Activated CD4-positive, alpha-beta T cell treated with anti-CD3 and anti-CD28 coated beads, Interleukin-2, amount 50 U/mL, for 48 hours (primary cell): ENCODE measurements around the gene GLE1.
"Not testable (repeated sequence)": the region's sequence is repeated elsewhere in the genome, so short reads cannot be mapped to it uniquely, and the experiment has no call there.

ENCODE experiments used
- DNase-seq, 2 experiments: peaks; one replicate each; pipeline ENCODE4 v3.0.0-alpha.2; 2020

The GLE1 gene

GRCh38 chr9:128552744-128553440 is 48.4 kb downstream of the GLE1 start:
- DNase-seq: peak; percentile 56 to 64

- no peak for DNase-seq
Measured at GRCh38 chr9:128553728-128554127, 49.2 kb downstream of the GLE1 start.

DNA sequence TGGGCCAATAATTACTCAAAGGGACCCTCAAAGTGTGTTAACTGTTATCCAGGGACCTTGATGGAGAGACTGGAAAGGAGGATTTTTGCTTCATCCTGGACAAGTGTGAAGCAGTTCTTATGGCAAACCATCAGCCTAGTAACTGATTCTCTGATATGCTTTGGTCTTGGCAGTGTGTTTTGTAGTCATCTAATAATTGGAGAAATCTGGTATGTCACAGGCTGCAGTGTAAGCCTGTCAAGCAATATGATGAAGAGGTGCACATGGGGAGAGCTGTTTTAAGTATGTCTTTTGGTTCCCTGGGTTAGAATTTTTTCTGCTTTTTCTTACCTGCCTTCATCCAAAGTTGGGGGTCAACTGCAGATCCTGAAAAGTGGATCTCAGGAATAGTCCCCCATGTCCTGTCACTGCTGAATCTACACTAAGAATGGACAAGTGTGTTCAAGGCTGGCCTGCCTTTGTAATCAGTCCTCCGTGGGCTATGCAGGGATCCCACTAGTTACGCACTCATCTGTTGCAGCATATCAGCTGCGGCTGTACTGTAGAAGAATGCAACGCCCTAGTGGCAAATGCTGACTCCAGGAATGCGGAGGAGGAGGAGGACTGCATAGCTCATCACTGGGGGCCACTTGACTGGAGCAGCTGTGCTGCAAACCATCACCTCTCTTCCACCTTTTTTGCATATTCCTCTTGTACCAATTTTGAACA is 49.8 kb downstream of the GLE1 start:
- peak; percentile 41 to 60 for DNase-seq

DNA sequence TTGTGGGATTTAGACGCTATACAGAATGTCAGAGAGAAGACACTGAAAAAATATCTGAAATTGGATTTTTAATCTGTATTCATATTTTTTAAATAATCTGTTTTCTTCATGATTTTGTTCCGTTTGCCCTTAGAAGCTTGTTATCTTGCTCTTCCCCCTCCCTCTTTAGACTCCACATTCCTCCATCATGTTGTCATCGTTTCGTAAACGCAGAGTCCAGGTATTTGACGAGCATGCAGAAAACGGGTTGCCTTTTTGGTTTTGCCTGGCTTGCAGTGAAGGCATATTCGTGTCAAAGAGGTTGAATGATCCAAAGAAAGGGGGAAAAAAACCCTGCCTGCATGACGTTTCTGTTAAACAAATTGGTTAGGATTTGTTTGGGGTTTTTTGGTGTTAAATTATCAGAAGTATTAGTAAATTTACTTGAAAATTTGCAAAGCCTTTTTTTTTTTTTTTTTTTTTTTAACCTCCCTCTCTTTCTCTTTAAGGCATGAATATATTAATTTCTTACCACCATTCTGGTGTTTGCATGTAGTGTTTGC is 50.7 kb downstream of the GLE1 start:
- DNase-seq: no peak

- DNase-seq: no peak
Measured at GRCh38 chr9:128556276-128556675, 51.8 kb downstream of the GLE1 start.

DNA sequence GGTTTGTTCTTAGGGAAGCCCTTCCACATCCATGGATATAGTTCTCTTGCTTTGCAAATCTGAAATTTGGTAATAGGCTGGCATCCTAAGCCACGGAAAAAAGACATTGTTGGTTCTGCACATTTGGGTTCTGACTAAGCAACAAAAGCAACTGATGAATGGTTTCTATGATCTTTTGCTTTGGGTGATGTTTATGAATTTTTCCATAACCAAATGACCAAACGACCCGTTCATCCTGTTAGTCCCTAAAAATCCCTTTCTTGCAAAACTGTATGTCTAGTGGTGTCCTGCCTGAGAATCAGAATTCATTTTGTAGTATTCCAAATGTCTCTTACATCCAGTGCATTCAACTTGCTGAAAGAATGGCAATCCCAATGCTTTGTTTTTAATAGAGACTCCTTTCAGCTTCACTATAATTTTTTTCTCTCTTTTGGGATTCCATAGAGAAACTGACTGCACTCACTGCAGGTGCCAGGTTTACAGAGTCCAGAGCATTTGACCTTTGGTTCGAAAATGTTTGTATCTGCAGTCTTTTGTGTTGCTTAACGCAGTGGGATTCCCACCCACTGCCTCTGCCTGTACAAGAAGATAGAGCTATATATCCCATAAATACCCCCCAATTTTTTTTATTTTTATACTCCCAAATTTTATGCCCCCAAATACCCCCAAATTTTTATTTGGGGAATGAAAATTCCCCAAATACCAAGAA is 52.6 kb downstream of the GLE1 start:
- DNase-seq: no peak

GRCh38 chr9:128558431-128559310 is 54.2 kb downstream of the GLE1 start:
- DNase-seq: peak; percentile 73 to 80

GRCh38 chr9:128565578-128565977 is 61.1 kb downstream of the GLE1 start:
- no peak for DNase-seq

GRCh38 chr9:128568470-128569078 is 64.1 kb downstream of the GLE1 start:
- DNase-seq: no peak

DNA sequence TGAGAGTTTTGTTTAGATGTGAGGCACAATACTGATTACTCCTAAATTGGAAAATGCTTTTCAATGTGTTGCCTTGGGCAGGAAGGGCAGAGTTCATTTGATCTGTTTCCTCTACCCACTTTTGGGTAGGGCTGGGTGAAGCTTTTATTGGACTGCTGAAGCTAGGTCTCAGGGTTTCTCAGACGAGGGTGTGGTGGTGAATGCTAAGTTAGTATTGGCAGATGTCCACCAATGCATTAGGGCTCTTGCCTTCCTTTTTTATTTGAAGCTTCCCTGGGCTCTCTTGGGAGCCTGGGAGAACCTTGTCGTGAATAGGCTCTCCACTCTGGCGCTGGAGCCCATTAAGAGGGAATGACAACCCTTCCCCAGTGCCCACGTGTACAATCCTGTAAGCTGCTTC is 71.0 kb downstream of the GLE1 start:
- no peak for DNase-seq

DNA sequence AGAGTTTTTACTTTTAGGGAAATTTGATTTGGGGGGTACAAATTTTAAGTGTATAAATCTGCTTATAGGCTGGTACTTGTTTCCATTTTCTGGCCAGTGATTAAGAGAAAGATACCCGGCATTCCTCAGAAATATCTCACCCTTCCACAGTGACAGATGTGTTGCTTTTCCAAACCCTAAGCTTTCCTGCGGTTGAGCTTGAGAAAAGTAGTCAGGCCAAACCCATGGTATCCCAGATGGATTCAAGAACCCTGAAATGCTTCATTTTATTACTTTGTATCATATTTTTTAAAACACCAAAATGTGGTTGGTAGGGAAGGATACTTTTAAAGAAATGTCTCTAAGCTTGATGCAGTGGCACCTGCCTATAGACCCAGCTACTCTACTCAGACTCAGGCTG is 71.4 kb downstream of the GLE1 start:
- DNase-seq: no peak

- no peak for DNase-seq
Measured at GRCh38 chr9:128577206-128577605, 72.7 kb downstream of the GLE1 start.

GRCh38 chr9:128579194-128579593 is 74.7 kb downstream of the GLE1 start:
- no peak for DNase-seq

DNA sequence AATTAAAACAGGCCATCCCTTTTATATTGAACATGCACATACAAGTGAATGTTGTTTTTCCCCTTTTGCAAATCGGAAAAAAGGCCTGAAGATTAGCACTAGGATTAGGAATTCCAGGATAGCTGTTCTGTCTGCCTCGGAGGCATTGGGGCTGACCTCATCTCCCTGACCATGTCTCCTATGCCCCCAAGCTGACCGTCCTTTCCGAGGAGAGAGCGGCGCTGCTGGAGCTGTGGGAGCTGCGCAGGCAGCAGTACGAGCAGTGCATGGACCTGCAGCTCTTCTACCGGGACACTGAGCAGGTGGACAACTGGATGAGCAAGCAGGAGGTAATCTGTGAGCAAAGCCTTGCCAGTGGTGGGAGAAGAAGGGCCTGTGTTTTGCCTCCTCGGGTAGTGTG is 76.2 kb downstream of the GLE1 start:
- DNase-seq: no peak

GRCh38 chr9:128585155-128585554 is 80.6 kb downstream of the GLE1 start:
- DNase-seq: not testable (repeated sequence)

GRCh38 chr9:128586934-128587333 is 82.4 kb downstream of the GLE1 start:
- not testable (repeated sequence) for DNase-seq

DNA sequence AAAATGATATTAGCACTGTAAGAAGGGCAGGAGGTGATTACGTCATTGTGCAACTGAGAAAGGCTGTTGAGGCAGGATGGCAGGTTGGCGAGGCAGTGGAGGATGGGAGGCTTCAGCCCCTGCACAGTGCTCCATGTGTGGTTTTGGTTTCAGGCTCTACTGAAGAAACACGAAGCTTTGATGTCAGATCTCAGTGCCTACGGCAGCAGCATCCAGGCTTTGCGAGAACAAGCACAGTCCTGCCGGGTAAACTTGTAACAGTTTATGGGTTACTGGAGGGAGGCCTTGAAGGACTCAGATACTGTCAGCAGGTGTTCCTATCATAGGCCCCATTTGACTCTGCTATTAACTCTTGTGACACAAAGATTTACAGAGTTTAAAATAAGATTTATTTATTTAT is 82.9 kb downstream of the GLE1 start:
- DNase-seq: peak; percentile 51 to 63

DNA sequence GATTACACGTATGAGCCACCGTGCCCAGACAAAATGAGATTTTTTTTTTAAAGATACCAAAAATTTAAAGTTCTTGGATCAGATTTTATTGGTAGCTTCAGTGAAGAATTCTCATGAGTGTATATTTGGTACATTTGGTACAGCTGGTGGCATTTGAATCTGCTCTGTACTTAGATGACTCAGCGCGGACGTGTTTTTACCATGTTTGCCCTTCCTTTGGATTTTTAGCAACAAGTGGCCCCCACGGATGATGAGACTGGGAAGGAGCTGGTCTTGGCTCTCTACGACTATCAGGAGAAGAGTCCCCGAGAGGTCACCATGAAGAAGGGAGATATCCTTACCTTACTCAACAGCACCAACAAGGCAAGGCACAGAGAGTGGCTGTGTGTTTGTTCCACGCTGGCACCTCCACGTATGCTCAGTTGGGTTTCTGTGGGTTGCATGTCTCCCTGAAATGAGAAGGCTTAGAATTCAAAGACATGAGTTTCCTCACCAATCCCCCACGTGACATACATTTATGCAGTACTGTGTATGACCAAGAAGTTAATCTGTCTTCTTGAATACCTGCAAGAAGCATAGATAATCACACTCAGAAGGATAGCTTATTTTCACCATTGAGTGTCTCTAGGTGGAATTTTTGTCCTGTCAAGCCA is 84.2 kb downstream of the GLE1 start:
- no peak for DNase-seq
